Measurements from ENCODE around the gene PLAAT5.

PLAAT5 gene

GRCh38 chr11:63521896-63522295 is 30.9 kb upstream of the PLAAT5 start:
- TF ChIP-seq CTCF (IDR thresholded peaks at IDR 0.05; ENCODE audit: control insufficient read depth, extremely low read depth, insufficient read depth): no peak
- no peak overlapping the region for H3K4me3 ChIP-seq (ENCODE audit: low read depth, low read length)
- DNase-seq (ENCODE audit: low read depth): no peak

GRCh38 chr11:63520606-63521170 is 29.7 kb upstream of the PLAAT5 start:
- no peak for TF ChIP-seq CTCF (IDR thresholded peaks at IDR 0.05; ENCODE audit: control insufficient read depth, extremely low read depth, insufficient read depth)
- no peak for DNase-seq (ENCODE audit: low read depth)
- no peak overlapping the region for H3K4me3 ChIP-seq (ENCODE audit: low read depth, low read length)

- DNase-seq (ENCODE audit: low read depth): no peak
- H3K4me3 ChIP-seq (ENCODE audit: low read depth, low read length): no peak overlapping the region
- no peak for TF ChIP-seq CTCF (IDR thresholded peaks at IDR 0.05; ENCODE audit: control insufficient read depth, extremely low read depth, insufficient read depth)
Observed at GRCh38 chr11:63518548-63518947, 27.6 kb upstream of the PLAAT5 start.

DNA sequence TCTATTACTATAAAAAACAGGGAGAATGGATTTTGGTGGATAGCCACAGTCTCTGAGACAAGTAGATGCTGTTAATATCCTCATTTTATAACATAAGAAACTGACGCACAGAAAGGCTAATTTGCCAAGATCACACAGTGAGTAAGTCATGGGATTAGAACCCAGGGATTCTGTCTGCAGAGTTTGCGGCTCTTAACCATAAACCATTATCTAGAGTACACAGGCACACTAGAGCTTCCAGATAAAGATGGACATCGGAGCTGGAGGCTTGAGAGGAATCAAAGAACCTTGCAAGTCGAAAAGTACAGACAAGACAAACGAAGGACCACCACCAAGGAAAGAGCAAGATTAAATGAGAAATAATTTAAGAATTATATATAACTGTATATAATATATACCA is 26.2 kb upstream of the PLAAT5 start:
- no peak overlapping the region for H3K4me3 ChIP-seq (ENCODE audit: low read depth, low read length)
- no peak for TF ChIP-seq CTCF (IDR thresholded peaks at IDR 0.05; ENCODE audit: control insufficient read depth, extremely low read depth, insufficient read depth)
- DNase-seq (ENCODE audit: low read depth): no peak

- no peak for DNase-seq (ENCODE audit: low read depth)
- TF ChIP-seq CTCF (IDR thresholded peaks at IDR 0.05; ENCODE audit: control insufficient read depth, extremely low read depth, insufficient read depth): no peak
- no peak overlapping the region for H3K4me3 ChIP-seq (ENCODE audit: low read depth, low read length)
Observed at GRCh38 chr11:63516109-63516508, 25.1 kb upstream of the PLAAT5 start.

GRCh38 chr11:63512816-63513215 is 21.8 kb upstream of the PLAAT5 start:
- TF ChIP-seq CTCF (IDR thresholded peaks at IDR 0.05; ENCODE audit: control insufficient read depth, extremely low read depth, insufficient read depth): no peak
- no peak for DNase-seq (ENCODE audit: low read depth)
- H3K4me3 ChIP-seq (ENCODE audit: low read depth, low read length): no peak overlapping the region

DNA sequence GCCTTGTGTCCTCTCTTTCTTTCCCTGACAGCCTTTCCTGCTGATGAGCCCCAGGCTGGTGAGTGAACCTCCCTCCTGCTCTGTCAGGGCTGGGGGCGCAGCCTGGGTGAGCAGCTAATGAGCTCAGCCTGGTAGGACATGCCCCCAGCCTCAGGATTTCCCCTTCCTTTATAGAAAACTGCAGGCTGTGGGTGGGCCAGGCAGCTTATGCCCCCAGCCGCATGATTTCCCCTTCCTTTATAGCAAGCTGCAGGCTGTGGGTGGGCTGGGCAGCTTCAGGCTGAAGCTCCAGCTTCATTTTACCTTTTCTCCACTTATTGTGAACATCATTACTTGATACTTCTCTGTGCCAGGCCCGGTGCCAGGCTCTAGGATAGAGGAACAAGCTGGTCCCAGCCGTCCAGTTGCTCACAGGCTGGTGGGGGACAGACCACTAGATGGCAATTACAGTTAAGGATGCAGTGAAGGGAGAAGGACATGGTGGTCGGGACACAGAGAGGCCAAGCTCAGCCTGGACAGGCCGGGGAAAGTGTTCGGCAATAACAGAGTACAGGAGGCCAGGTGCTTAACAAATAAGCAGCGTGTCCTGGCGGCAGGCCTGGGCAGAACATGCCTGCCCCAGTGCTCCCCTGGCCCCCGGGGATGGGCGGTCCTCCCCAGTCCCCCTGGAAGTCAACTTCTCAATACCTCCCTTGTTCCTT is 20.2 kb upstream of the PLAAT5 start:
- no peak for TF ChIP-seq CTCF (IDR thresholded peaks at IDR 0.05; ENCODE audit: control insufficient read depth, extremely low read depth, insufficient read depth)
- no peak for DNase-seq (ENCODE audit: low read depth)
- H3K4me3 ChIP-seq (ENCODE audit: low read depth, low read length): no peak overlapping the region

Measured in LNCaP clone FGC (cell line).